Hepatocyte (in vitro differentiated cells): ENCODE measurements around the gene KCNA2.

Experiments
- CTCF ChIP-seq: fragments of 200-600 bp; sonication (generic); IDR thresholded peaks from 2 replicates; pipeline ENCODE4 v1.5.1; 2016; ENCODE audit warnings: antibody characterized with exemption, mild to moderate bottlenecking; ENCODE audit not compliant: poor library complexity
- EZH2 ChIP-seq: fragments of 200-600 bp; sonication (generic); IDR thresholded peaks from 2 replicates; pipeline ENCODE4 v1.6.1; 2016; ENCODE audit warnings: antibody characterized with exemption, mild to moderate bottlenecking, borderline replicate concordance
- EZH2phosphoT487 ChIP-seq: fragments of 200-600 bp; sonication (generic); IDR thresholded peaks from one replicate; pipeline ENCODE4 v1.6.1; 2018; ENCODE audit warnings: antibody characterized with exemption, mild to moderate bottlenecking, low read depth, moderate library complexity; ENCODE audit not compliant: unreplicated experiment, severe bottlenecking

- TF ChIP-seq CTCF (no peak), EZH2 (no peak), EZH2phosphoT487 (no peak)
Observed at GRCh38 chr1:110634455-110635311, 28.5 kb upstream of the KCNA2 start.
